ENCODE data around the gene LGSN.
"Not testable (repeated sequence)": the region's sequence is repeated elsewhere in the genome, so short reads cannot be mapped to it uniquely, and the experiment has no call there.

The LGSN gene, protein sequence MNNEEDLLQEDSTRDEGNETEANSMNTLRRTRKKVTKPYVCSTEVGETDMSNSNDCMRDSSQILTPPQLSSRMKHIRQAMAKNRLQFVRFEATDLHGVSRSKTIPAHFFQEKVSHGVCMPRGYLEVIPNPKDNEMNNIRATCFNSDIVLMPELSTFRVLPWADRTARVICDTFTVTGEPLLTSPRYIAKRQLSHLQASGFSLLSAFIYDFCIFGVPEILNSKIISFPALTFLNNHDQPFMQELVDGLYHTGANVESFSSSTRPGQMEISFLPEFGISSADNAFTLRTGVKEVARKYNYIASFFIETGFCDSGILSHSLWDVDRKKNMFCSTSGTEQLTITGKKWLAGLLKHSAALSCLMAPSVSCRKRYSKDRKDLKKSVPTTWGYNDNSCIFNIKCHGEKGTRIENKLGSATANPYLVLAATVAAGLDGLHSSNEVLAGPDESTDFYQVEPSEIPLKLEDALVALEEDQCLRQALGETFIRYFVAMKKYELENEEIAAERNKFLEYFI

GRCh38 chr6:63319939-63320338 is at the start of gene LGSN:
TSS of gene LGSN (minus strand) at chr6:63319983. CDS start at chr6:63319943, 40 bp downstream.
- no peak for DNase-seq

DNA sequence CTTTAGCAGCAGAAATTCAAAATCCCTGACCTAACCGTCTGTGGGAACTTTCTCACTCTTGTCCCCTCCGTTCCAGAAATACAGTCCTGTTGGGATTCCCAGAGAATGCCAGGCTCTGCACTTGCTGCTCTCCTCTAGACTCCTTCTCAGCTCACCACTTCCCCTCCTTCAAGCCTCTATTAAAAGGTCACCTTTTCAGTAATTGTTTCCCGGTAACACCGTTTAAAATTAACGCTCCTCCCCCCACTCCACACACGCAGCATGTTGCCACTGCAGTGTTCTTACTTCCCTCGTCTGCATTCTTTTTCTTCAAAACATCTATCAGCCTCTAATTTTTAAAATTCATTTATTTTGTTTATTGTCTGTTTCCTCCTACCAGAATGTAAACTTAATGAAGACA is 48.6 kb upstream of the LGSN start:
- DNase-seq = no peak

DNA sequence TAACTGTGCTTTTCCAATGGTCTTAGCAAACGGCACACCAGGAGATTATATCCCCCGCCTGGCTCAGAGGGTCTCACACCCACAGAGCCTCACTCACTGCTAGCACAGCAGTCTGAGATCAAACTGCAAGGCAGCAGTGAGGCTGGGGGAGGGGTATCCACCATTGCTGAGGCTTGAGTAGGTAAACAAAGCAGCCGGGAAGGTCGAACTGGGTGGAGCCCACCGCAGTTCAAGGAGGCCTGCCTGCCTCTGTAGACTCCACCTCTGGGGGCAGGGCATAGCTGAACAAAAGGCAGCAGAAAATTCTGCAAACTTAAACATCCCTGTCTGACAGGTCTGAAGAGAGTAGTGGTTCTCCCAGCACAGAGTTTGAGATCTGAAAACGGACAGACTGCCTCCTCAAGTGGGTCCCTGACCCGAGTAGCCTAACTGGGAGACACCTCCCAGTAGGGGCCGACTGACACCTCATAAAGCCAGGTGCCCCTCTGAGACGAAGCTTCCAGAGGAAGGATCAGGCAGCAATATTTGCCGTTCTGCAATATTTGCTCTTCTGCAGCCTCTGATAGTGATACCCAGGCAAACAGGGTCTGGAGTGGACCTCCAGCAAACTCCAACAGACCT is 42.8 kb upstream of the LGSN start:
- DNase-seq = not testable (repeated sequence)

GRCh38 chr6:63357384-63357783 is 37.6 kb upstream of the LGSN start:
- DNase-seq = not testable (repeated sequence)

DNA sequence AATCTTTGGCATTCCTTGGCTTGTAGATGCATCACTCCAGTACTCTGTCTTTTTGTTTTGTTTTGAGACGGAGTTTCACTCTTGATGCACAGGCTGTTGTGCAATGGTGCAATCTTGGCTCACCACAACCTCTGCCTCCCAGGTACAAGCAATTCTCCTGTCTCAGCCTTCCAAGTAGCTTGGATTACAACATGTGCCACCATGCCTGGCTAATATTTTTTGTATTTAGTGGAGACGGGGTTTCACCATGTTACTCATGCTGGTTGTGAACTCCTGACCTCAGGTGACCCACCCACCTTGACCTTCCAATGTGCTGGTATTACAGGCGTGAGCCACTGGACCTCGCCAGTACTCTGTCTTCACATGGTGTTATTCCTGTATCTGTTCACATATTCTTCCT is 35.8 kb upstream of the LGSN start:
- no peak for DNase-seq

DNA sequence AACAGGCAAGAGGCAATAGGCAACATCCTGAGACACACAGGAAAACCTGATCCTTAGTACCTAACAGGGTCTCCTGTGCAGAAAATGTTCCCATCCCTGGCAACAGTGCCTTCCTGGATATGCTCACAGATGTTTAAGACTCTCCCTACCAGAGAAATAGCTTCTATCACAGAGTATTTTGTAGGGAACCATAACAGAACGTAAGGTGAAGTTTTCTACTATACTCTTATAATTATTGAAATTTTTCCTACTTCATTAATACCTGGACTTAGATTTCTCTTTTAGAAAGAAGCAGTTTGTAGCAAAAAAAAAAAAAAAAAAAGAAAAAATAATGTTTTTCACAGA is 33.5 kb upstream of the LGSN start:
- no peak for DNase-seq

DNA sequence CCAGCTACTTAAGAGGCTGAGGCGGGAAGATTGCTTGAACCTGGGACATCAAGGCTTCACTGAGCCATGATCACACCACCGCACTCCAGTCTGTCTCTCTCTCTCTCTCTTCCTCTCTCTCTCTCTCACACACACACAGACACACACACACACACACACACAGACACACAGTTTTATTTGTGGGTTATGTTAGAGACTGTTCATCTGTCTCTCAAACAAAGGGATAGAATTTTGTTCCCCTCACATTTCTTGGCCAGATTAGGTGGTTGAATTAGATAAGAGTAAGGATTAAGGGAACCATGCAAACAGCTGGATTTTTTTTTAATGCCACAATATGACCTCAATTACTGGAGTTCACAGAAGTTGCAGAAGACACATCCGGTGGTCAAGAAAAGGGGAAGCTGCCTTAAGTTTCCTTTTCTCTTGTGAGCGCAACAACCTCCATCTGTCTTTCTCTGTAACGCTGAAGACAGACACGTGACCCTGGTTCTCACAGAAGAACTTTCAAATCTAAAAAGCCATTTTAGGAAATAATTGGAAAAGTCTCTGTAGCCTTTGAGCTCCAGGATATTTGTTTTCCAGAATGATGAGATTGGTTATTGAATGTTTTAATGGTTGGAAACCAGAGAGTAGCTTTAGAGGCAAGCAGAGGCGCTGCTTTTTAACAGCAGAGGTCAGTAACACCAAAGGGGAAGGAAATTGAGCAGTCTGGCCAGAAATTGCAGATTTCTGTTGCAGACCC is 32.9 kb upstream of the LGSN start:
- DNase-seq = peak in 7 of 14 donors; percentile 12 to 28 (median 20)

DNA sequence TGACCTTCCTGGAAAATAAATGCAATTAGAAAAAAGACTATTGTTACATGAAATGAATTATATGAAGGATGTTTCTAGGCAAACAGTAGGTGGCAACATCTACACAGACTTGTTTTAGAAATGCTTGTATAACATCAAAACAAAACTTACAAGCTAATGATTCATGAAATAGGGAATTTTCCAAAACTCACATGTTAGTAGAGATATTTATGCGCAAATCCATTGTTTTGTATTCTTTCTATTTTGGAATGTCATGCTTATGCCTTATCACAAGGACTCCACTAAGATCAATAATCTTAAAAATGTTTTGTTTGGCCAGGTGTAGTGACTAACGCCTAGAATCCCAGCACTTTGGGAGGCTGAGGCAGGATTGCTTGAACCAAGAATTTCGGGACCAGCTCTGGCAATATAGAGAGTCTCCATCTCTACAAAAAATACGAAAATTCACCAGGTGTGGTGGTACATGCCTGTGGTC is 32.3 kb upstream of the LGSN start:
- no peak for DNase-seq

DNA sequence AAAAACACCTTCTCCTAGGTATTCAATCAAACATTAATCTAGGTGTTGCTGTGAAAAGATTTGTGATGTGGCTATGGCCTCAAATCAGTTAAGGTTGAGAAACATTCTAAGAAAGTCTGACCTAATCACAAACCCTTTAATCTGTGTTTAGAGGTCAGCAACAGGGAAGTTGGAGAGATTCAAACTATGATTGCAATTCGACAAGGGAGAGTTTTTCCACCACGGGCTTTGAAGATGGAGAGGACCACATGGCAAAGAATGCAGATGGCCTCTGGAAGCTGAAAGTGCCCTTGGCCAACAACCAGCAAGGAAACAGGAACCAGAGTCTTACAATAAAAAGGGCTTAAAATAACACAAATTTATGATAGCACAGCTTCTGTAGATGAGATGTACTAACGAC is 29.6 kb upstream of the LGSN start:
- no peak for DNase-seq

DNA sequence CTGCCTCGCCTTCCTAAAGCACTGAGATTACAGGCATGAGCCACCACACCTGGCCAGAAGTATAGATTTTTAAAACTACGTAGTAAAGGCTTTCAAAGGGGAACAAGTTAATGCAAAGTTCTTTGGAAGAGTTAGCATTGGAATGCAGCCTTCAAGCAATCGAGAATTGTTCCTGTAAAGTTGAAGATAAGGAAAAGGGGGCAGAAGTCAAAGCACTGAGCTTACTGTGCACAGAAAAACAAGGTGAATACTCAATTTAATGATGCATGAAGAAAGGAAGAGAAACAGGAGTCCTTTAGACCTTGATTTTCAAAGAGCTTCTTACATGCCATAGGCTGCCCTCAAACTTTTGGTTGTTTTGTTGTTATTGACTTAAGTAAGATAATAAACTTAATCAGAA is 29.1 kb upstream of the LGSN start:
- DNase-seq = no peak

GRCh38 chr6:63347599-63347998 is 27.8 kb upstream of the LGSN start:
- DNase-seq = no peak

DNA sequence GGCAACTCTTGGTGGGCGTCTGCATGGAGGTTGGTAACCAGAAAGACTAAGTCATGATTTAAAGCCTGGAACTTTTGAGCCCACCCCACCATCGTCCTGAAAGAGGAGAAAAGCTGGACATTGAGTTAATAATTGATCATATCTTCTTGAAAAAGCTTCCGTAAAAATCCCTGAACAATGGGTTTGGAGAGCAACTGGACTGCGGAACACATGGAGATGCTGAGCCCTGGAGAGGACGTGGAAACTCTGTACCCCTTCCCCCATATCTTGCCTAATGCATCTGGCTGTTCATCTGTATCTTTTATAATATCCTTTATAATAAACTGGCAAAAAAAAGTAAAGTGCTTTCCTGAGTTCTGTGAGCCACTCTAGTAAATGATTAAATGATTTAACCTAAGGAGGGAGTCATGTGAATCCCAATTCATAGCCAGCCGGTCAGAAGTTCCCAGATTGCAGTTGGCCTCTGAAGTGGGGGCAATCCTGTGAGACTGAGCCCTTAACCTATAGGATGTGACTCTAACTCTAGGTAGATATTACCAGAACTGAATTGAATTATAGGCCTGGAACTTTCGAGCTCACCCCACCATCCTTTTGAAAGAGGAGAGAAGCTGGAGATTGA is 26.5 kb upstream of the LGSN start:
- DNase-seq = no peak

- DNase-seq = no peak
Measured at GRCh38 chr6:63340351-63340750, 20.6 kb upstream of the LGSN start.

- not testable (repeated sequence) for DNase-seq
Measured at GRCh38 chr6:63334652-63335051, 14.9 kb upstream of the LGSN start.

DNA sequence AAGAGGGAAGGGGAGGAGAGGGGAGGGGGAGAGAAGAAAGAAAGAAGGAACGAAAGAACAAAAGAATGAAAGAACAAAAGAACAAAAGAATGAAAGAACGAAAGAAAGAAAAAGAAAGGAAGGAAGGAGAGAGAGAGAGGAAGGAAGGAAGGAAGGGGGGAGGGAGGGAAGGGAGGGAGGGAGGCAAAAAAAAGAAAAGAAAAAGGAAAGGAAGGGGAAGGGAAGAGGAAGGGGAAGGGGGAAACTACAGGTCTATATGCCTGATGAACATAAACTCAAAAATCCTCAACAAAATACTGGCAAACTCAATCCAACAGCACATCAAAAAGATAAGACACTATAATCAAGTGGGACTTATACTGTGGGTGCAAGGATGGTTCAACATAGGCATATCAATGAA is 13.7 kb upstream of the LGSN start:
- DNase-seq = no peak

- DNase-seq = not testable (repeated sequence)
Measured at GRCh38 chr6:63326630-63327029, 6.8 kb upstream of the LGSN start.

GRCh38 chr6:63322981-63323380 is 3.2 kb upstream of the LGSN start:
- DNase-seq = no peak

DNA sequence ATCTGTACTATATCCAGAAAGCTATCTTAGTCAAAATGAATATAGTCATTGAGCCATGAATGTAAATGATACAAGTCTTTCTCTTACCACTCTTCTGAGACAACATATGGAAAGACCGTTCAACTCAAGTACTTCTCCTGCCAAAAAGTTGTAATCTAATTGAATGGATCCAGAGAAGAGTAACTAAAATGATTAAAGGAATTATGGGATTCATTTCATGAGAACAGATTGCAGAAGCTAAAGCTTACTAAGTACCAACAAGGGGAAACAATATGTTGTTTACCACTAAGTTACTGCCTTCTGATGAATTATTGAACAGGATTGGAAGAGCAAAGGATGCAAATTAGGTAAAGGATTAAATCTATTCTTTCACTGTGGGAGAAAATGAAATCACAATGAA is 2.0 kb upstream of the LGSN start:
- DNase-seq = no peak

DNA sequence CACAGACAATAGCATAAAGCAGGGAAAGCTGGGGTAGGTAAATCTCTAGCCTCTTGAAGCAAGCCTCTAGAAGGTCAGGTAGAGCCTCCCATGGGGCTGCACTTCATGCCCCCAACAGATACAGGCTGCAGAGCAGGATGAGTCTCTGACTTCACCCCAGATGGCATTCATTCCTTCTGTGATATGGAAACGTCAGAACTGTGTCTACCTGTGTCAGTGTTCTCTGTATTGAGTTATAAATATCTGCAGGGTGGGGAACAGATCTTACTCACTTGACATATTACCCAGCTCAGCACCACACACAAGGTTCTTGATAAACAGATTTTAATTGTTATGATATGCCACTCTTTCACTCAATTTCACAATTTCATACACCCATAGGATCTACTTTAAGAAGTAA is 2.1 kb downstream of the LGSN start:
- DNase-seq = no peak

GRCh38 chr6:63316113-63316512 is 3.7 kb downstream of the LGSN start:
- no peak for DNase-seq

GRCh38 chr6:63313111-63313510 is 6.7 kb downstream of the LGSN start:
- DNase-seq = no peak

DNA sequence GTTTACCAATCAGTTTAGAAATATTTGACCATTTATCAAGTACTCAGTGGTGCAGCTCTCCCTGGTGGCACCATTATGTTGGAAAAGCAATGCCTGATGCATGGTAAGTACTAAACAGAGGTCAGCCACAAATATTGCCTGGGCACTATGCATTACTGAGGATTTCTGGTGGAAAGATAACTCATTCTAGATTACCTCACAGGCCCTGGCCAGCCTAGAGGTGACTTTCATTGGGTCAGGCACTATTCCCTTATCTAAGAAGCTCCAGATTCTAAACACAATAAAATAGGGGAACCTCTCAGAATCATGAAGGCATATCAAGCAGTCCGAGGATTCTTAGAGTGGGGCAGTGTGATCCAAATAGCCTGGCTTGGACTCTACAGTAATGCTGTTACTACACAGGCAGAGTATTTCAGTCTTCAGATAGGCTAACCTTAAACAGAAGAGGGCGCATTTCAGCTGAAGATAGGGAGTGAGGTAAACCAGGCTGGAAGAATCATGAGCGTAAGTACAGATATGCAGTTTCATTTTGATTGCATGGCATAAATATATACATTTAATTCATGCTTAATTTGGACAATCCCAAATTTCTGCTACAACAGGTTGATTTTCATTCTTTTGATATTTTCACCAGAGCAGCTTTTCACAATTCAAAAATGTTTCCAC is 12.1 kb downstream of the LGSN start:
- DNase-seq = no peak

Measured in C1 segment of cervical spinal cord (tissue), 14 donors.